Hematopoietic multipotent progenitor cell treated with erythropoietin and hydrocortisone succinate and interleukin-3 and kit ligand, for 6 days (in vitro differentiated cells): Measurements from ENCODE around the gene ZDHHC21.

ENCODE experiments used
- DNase-seq: peaks from one replicate; pipeline ENCODE4 v3.0.0-alpha.2; 2015

ZDHHC21 gene

DNA sequence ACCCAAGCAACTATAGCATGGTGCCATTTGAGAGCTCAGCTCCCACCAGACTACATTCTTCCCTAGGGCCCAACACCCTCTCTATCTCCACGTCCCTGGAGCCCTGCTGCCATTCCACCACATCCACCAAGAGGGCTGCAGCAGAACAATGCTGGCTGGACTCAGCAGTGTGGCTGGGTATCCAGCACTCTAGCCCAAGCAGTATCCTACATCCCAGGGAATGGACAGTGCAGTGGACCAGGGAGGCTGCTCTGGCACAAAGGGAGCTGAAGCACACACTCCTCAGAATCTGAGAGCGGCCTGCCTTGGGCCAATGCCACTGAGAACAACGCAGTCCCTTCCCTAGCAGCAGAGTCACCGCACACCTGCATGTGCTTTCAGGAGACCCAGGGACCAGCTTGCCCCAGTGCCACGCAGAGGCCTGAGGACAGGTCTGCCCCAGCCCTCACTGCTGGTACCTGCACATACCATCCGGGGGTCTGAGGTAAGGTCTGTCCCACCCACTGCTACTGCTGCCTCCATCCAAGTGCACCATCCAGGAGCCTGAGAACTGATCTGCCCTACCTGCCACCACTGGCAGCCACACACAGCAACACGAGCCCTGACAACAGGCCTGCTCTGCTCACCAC is 95.9 kb downstream of the ZDHHC21 start:
- DNase-seq, result no peak

DNA sequence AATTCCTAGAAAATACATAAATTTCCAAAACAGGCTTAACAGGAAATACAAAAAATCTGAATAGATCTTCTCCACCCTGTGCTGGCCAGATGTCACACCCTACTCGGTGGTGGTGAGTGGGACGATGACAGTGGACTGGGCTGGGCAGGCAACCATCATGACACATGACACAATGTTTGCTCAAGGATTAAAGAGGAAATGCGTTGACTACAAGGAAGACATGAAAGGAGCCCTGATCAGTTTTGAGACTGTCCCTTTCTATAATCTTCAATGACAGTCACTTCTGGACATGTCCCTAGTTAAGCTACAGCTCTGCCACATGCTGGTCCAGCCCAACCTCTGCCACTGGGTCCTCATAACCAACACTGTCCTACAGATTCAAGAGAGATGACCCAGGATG is 99.8 kb downstream of the ZDHHC21 start:
- DNase-seq, result no peak

DNA sequence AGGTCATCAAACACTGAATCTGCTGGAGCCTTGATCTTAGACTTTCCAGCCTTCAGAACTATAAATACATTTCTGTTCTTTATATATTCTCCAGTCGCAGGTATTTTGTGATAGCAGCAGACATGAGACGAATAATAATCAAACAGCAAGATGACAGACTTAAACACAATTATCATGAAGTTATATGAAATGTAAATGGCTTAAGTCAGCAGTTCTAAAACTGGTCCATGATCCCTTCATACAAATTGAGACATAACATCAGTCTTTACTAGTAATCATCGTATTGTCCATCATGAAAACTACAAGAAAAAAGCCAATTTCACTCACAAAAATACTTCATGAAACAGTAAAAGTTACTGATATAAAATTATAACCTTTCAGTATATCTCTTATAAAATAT is 101.8 kb downstream of the ZDHHC21 start:
- DNase-seq, result no peak

DNA sequence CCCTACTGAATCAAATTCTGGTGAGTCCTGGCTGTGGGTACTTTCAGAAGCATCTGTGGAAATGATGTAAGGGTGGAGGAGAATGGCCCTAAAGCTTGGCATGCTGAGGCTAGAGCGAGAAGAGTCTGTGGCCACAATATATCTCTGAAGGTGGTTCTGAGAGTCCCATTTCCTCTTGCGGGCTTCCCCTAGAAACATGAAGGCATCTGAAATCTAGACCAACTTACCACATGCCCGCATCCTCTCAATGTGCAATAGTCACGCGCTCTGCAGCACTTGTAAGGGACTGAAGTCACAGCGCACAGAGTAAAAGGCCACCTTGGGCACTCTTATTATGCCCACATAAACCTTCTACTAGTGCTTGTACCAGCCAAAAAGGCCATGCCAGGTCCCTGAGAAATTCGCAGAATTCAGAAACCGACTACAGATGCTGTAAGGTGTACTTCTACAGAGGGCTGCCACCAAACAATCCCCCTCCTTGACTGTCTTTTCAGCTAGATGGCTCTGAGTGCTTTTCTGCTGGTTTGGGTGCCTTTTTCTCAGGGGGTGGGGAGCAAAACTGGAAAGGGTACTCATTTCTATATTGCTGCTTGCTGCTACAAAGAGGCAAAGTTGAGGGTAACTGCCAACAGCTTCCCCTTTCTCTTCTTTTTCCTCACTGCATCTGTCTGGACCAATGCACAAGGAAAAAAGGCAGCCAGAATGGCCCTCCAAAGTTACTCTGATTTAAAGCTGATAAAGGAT is 107.3 kb downstream of the ZDHHC21 start:
- peak; percentile 46 for DNase-seq

DNA sequence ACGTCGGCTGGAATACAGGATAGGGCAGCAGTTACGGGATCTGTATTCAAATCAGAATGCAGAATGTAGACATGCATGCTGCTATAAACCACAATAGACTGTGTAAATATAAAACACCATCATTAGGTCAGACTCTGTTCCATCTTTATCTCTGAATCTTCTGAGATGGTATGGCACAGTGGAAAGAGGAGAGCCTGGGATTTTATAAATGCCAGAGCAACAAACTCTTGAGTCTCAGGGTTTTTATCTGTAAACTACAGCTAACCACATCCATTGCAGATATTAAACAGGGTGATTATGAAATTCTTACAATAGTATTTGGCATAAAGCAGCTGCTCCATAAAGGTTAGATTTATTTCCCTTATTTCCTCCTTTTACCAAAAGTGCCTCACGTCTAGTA is 108.7 kb downstream of the ZDHHC21 start:
- DNase-seq, result no peak

DNA sequence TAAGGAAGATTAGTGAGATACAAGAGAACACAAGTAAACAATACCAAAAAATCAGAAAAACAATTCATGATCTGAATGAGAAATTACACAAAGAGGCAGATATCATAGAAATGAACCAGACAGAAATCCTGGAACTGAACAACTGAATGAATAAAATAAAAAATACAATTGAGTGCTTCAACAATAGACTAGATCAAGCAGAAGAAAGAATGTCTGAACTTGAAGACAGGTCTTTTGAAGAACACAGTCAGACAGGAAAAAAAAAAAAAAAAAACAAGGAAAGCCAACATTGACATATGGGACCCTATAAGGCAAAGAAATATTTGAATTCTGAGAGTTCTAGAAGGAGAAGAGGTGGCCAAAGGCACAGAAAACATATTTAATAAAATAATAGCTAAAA is 115.2 kb downstream of the ZDHHC21 start:
- no peak for DNase-seq

DNA sequence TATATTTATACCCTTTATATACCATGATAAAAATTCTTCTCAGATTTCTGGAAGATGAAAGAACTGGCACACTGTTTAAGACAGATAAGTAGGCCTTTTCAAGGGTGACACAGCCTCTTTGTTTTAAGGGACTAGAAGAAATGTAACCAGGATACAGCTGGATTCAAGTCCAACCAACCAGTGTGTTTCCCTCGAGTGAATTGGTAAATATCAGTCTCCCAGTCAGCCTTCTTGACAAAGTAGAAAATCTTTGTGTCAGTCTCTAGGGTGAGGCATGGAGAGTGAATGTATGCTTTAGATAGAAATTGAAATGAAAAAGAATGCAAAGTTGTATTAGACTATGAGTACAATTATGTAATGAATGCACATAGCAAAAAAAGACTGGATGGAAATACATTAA is 119.1 kb downstream of the ZDHHC21 start:
- no peak for DNase-seq

DNA sequence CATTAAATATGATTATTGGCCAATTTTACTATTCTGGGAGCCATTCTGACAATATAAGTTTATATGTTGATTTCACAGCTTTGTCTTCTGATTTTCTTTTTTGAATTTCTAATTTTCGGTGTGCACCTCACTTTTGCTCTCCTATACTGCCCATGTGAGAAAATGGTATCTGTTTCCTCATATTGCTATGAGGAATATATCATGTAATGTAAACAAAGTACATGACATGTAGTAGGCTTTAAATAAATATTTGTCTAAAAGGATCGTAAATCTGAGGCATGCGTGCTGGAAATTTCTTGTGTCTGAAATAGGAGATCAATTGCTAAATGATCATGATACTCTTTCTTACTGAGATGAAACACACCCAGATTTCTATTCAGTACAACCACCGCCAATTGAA is 119.9 kb downstream of the ZDHHC21 start:
- DNase-seq, result no peak

DNA sequence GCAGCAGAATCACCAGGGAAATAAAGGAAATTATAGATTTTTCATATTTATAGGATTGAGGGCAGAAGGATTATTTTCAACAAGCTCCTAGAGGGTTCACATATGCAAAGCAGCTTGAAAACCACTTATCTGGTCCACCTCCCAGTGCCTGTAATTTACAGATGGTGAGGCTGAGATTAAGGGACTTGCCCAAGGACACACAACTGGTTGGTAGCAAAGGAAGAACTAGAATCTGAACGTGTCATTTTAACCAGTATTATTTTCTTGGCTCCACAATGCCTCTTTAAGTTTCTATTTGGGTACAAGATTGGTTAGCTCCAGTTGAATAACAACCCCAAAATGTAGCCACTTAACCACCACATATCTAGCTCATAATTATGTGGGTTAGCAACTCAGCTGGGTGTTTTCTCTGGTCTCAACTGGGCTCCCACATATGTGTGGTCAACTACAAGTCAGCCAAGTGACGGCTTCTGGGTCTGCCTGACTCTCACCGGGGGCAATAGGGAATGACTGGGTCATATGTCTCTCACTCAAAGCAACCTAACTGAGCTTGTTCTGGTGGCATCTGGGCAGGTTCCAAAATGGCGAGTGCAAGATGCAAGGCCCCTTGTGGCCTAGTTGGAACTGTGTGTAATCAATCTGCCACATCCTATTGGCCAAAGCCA is 127.7 kb downstream of the ZDHHC21 start:
- peak; percentile 4 for DNase-seq

DNA sequence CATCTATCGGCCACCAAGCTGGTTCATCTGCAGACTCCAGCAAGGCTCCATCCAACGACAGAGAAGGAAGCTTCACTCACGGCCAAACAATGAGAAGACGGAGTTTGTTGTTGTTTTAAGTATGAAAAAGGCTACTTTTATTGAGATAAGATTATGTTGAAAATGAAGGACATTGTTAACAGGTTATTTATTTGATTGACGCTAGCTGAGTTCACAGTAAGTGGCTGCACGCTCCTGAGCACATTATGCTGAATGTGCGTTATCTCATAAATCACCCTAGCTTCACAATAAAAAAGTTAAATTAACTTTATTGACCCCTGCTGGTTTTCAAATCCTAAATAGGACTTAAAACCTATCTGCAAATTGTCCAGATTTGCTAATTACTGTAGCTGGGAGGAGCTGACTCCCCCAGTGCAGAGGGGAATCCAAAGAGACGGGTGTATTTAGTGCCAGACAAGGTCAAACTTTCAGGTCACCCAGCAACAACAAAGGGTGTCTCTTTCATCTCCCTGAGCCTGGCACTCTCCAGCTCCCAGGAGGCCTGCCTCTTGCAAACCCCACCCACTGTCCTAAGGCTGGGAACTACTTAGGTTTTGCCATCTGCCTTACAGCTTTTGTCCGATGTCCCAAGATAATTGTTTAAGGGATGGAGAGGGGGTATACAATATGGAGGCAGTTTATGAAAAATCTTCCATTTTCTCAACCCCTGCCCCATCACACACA is 129.2 kb downstream of the ZDHHC21 start:
- DNase-seq, result no peak

DNA sequence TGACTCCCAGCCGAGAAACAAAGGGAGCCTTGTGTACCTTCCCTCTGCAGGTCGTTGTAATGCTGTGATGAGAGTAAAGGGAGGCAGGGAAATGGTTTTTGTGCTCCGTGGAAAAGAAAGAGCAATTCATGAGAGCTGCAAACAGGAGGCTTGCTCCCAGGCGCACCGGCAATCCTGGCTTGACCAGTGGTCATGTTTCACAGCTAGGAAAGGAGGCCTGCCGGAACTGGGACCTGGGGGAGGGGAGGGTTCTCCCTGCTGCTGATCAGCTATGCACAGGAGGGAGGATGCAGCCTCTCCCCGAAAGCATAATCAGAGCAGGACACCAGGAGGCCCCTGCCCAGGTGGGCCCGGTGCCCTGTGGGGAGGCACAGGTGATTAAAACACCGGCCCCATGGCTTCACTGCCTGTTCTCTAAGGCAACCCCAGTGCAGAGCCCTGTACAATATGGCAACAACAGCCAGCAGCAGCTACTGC is 131.3 kb downstream of the ZDHHC21 start:
- DNase-seq, result no peak
